Fibroblast of lung (primary cell): Measurements from ENCODE around the gene FXYD4.

Source experiments
- CTCF ChIP-seq, 2 donors: IDR thresholded peaks in 1 of 2; conservative IDR thresholded peaks in 1 of 2; 1 replicate in 1 of 2; 2 replicates in 1 of 2; pipeline ENCODE4 v1.5.1; 2011 to 2012; ENCODE audit warnings: low read length in 2 of 2, control low read depth in 1 of 2, inconsistent platforms in 1 of 2, low read depth in 1 of 2, mild to moderate bottlenecking in 1 of 2
- EZH2 ChIP-seq: IDR thresholded peaks from 2 replicates; pipeline ENCODE4 v1.5.1; 2012; ENCODE audit warnings: low read length, control low read depth, mild to moderate bottlenecking; ENCODE audit errors: missing control alignments

DNA sequence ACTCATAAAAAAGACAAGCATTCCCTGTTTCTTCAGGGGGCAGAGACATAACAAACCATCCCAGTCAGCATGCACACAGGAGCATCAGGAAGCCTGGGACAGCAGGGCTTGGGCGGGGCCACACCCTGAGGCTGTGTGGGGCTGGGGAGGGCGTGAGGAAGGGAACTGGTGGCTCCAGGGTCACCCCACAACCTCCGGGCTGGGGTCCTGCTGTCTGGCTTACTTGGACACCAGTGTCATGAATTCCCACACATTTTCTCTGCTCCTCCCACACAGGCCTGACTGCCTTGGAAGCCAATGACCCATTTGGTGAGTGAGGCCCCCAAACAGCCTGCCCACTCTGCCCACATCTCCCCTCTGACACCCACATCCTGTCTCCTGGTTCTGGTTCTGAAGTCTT is 2.8 kb downstream of the FXYD4 start:
- TF ChIP-seq CTCF (conservative IDR thresholded peaks at IDR 0.05 in 1 of 2, IDR thresholded peaks at IDR 0.05 in 1 of 2; ENCODE audit: low read depth in 1 of 2, low read length in 2 of 2), result no peak
- no peak for TF ChIP-seq EZH2
